NCI-H2081 treated with DMSO at 0.1 percent for 48 hours (cell line): ENCODE measurements around the gene UBA1.

ENCODE experiments used
- DNase-seq: peaks from one replicate; lab custom pipeline; 2025; lab: John Stamatoyannopoulos, UW

The UBA1 gene

GRCh38 chrX:47193475-47194193, at the start of gene UBA1:
TSS of gene UBA1 (plus strand) at chrX:47193829. CDS start at chrX:47198803, 4,974 bp downstream.
- peak; percentile 90 for DNase-seq

GRCh38 chrX:47143894-47144625, 49.6 kb upstream of the UBA1 start:
- DNase-seq = no peak

GRCh38 chrX:47144626-47145394, 48.8 kb upstream of the UBA1 start, which contains the start of the genes NDUFB11 and RBM10:
TSS of gene NDUFB11 (minus strand) at chrX:47144702. CDS start at chrX:47144679, 23 bp downstream.
TSS of gene RBM10 (plus strand) at chrX:47145221. CDS start at chrX:47147482, 2,261 bp downstream.
- peak; percentile 84 for DNase-seq

- no peak for DNase-seq
Measured at GRCh38 chrX:47145395-47146120, 48.1 kb upstream of the UBA1 start.

- no peak for DNase-seq
Measured at GRCh38 chrX:47146121-47146935, 47.3 kb upstream of the UBA1 start.

- DNase-seq = no peak
Measured at GRCh38 chrX:47146936-47147859, 46.4 kb upstream of the UBA1 start.

- no peak for DNase-seq
Measured at GRCh38 chrX:47148946-47149345, 44.7 kb upstream of the UBA1 start.

- DNase-seq = no peak
Measured at GRCh38 chrX:47151435-47151834, 42.2 kb upstream of the UBA1 start.

GRCh38 chrX:47156611-47157520, 36.8 kb upstream of the UBA1 start:
- DNase-seq = no peak

- no peak for DNase-seq
Measured at GRCh38 chrX:47158131-47158530, 35.5 kb upstream of the UBA1 start.

GRCh38 chrX:47158781-47159180, 34.8 kb upstream of the UBA1 start:
- DNase-seq = no peak

- DNase-seq = no peak
Measured at GRCh38 chrX:47160781-47161180, 32.8 kb upstream of the UBA1 start.

- no peak for DNase-seq
Measured at GRCh38 chrX:47162927-47163583, 30.6 kb upstream of the UBA1 start.

- DNase-seq = no peak
Measured at GRCh38 chrX:47164420-47164819, 29.2 kb upstream of the UBA1 start.

GRCh38 chrX:47166126-47166525, 27.5 kb upstream of the UBA1 start:
- no peak for DNase-seq

GRCh38 chrX:47168495-47169073, 25.0 kb upstream of the UBA1 start:
- no peak for DNase-seq

- DNase-seq = no peak
Measured at GRCh38 chrX:47169273-47169672, 24.4 kb upstream of the UBA1 start.
